ENCODE results near the gene DIDO1. TPM values are rescaled to one million over a fixed set of nuclear protein-coding genes. Genes with fewer than 3 reads are reported as not detected.
A peak's percentile ranks its signal among the peaks of the same experiment; 100 is the strongest.

The DIDO1 gene
- total and polyA plus RNA-seq, 2 of the 13 experiments (the other 11 are each of a cell fraction or from before 2014, with no cell fraction given), result 75.0 to 75.1 TPM

DNA sequence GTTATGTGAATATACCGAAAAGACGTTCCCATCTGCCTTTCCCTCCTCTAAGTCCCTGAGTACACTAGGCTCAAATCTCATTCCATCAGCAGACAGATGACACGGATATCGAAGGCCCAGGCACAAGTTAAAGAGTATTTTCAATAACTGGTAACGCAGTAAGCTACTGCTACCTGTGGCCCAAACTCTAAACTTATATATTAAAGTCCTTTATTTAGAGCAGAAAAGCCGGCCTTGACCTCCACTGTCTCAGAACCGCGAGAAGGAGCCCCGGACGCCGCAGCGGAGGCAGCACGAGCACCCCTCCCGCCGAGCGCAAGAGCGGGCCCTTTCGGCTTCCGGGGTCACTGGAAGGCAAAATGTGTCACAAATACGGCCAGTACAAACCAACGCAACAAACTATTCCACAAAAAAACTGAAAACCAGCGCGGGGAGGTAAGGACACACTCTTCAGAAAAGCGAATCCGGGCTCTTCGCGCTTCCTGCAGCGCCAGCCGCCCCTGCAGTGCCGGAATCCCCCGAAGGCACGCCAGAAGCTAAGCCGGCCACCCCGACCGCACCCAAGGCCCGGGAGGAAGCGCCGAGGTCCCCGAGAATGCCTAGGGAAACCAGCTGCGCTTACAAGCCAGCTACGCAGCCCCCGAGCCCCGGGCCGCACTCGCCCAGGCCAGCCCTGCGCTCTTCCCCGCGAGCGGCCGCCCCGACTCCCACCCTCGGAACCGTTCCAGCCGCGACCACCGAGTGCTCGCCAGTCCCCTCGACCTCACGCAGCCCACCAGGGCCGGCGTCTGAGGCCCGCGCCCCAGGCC lies 681 bp downstream of the DIDO1 start (continued):
- TF ChIP-seq HINFP (CRISPR knock-in tag; IDR thresholded peaks at IDR 0.05; ENCODE audit: low read depth) (no peak), NFIB (CRISPR knock-in tag; IDR thresholded peaks at IDR 0.05; ENCODE audit: borderline replicate concordance) (no peak; the same call in 1 of the 2 replicates), ZNF580 (CRISPR knock-in tag; IDR thresholded peaks at IDR 0.05; ENCODE audit: borderline replicate concordance, low read depth) (peak; percentile 51; the same call in 1 of the 2 replicates), U2AF1 (optimal IDR thresholded peaks at IDR 0.05; ENCODE audit: low read depth, low read length) (no peak), ZNF678 (CRISPR knock-in tag; IDR thresholded peaks at IDR 0.05) (no peak), ZFP90 (CRISPR knock-in tag; IDR thresholded peaks at IDR 0.05; ENCODE audit: borderline replicate concordance) (no peak), ZNF558 (CRISPR knock-in tag; IDR thresholded peaks at IDR 0.05; ENCODE audit: borderline replicate concordance) (no peak; the same call in 1 of the 2 replicates), TRIM24 (CRISPR knock-in tag; IDR thresholded peaks at IDR 0.05) (no peak), KLF16 (CRISPR knock-in tag; IDR thresholded peaks at IDR 0.05) (no peak), ZNF644 (CRISPR knock-in tag; IDR thresholded peaks at IDR 0.05; ENCODE audit: low read depth) (no peak), GABPA (IDR thresholded peaks at IDR 0.05; ENCODE audit: low read depth, low read length) (no peak), GABPA (CRISPR knock-in tag; IDR thresholded peaks at IDR 0.05; ENCODE audit: low read depth) (peak; percentile 44; the same call in 1 of the 2 replicates), REST (IDR thresholded peaks at IDR 0.05; ENCODE audit: borderline replicate concordance in 1 of 2, low read depth in 1 of 2, low read length in 2 of 2) (no peak), ZBTB10 (CRISPR knock-in tag; IDR thresholded peaks at IDR 0.05; ENCODE audit: borderline replicate concordance) (no peak), ZNF230 (CRISPR knock-in tag; IDR thresholded peaks at IDR 0.05) (peak; percentile 79), ZNF512 (CRISPR knock-in tag; IDR thresholded peaks at IDR 0.05) (no peak)

Measured in HepG2 (cell line).